ENCODE measurements around the gene SCFD1.
"Not testable (repeated sequence)": the region's sequence is repeated elsewhere in the genome, so short reads cannot be mapped to it uniquely, and the experiment has no call there.

SCFD1 gene

GRCh38 chr14:30597504-30597903, 24.6 kb upstream of the SCFD1 start:
- no peak for DNase-seq (ENCODE audit: low spot score)
- no peak for TF ChIP-seq CTCF (IDR thresholded peaks at IDR 0.05; ENCODE audit: extremely low read depth, missing control alignments)

GRCh38 chr14:30600922-30601918, 20.9 kb upstream of the SCFD1 start:
- TF ChIP-seq CTCF (IDR thresholded peaks at IDR 0.05; ENCODE audit: extremely low read depth, missing control alignments), result no peak
- no peak for DNase-seq (ENCODE audit: low spot score)

GRCh38 chr14:30603402-30603801, 18.7 kb upstream of the SCFD1 start:
- DNase-seq (ENCODE audit: low spot score), result no peak
- TF ChIP-seq CTCF (IDR thresholded peaks at IDR 0.05; ENCODE audit: extremely low read depth, missing control alignments), result no peak

- DNase-seq (ENCODE audit: low spot score), result not testable (repeated sequence)
These were observed 17.4 kb upstream of the SCFD1 start for GRCh38 chr14:30604696-30605095.

- DNase-seq (ENCODE audit: low spot score), result no peak
- TF ChIP-seq CTCF (IDR thresholded peaks at IDR 0.05; ENCODE audit: extremely low read depth, missing control alignments), result no peak
These were observed 14.9 kb upstream of the SCFD1 start for GRCh38 chr14:30607156-30607780.

- TF ChIP-seq CTCF (IDR thresholded peaks at IDR 0.05; ENCODE audit: extremely low read depth, missing control alignments), result no peak
- no peak for DNase-seq (ENCODE audit: low spot score)
These were observed 13.5 kb upstream of the SCFD1 start for GRCh38 chr14:30608533-30609006.

GRCh38 chr14:30610787-30611343, 11.3 kb upstream of the SCFD1 start:
- peak; percentile 10 for TF ChIP-seq CTCF (IDR thresholded peaks at IDR 0.05; ENCODE audit: extremely low read depth, missing control alignments)
- peak; percentile 10 for DNase-seq (ENCODE audit: low spot score)
